ENCODE data around the gene ATP5F1D.

DNA sequence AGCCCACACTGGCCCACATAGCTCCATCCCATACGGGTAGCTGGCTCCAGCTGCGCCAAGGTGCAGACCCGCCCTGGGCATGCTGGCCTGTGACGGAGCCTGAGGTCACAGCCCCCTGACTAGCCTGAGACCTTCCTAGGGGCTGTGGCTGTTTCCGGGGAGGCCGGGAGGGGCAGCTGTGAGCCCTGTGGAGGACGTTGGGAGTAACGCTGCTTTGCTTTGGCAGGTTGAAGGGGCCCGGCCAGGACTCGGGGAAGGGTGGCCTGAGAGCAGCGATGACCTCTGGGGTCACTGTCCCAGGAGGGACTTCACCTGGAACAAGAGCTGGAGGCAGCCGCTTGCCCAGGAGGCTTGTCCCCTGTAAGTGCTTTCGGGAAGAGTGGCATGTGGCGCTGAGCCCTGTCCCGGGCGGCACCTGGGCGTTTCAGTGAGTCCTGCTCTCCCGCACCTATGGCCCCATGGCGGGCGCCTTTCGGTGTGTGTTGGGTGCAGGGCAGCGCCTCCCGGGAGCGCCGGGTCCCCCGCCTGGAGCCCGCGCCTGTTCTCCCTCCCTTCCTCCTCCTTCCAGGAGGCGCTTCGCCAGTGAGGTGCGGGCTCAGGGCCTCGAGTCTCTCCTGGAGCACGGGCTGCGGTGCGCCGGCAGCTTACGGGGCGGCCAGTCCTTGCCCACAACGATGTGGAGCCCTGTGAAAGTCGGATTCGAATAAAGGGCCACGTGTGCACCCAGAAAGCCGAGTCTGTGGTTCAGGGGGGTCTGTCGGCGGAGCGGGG lies 32.7 kb downstream of the ATP5F1D start:
- TF ChIP-seq EZH2phosphoT487 (IDR thresholded peaks at IDR 0.05; ENCODE audit: low read depth): no peak
- TF ChIP-seq, protein P1, sequence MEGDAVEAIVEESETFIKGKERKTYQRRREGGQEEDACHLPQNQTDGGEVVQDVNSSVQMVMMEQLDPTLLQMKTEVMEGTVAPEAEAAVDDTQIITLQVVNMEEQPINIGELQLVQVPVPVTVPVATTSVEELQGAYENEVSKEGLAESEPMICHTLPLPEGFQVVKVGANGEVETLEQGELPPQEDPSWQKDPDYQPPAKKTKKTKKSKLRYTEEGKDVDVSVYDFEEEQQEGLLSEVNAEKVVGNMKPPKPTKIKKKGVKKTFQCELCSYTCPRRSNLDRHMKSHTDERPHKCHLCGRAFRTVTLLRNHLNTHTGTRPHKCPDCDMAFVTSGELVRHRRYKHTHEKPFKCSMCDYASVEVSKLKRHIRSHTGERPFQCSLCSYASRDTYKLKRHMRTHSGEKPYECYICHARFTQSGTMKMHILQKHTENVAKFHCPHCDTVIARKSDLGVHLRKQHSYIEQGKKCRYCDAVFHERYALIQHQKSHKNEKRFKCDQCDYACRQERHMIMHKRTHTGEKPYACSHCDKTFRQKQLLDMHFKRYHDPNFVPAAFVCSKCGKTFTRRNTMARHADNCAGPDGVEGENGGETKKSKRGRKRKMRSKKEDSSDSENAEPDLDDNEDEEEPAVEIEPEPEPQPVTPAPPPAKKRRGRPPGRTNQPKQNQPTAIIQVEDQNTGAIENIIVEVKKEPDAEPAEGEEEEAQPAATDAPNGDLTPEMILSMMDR (IDR thresholded peaks at IDR 0.05; ENCODE audit: low read depth, low read length): no peak
